Immature natural killer cell (primary cell): ENCODE results near the gene NPY1R. TPM values are rescaled to one million over a fixed set of nuclear protein-coding genes. Genes with fewer than 3 reads are reported as not detected.

Experiments
- DNase-seq, 3 donors: peaks; one replicate each; pipeline ENCODE4 v3.0.0; 2022; ENCODE audit warnings: mixed read lengths in 1 of 3
- H3K27ac Mint-ChIP-seq, 6 donors: one replicate each; pipeline ENCODE4 v1.8.0; 2020; ENCODE audit warnings: mixed read lengths in 6 of 6, mild to moderate bottlenecking in 5 of 6, inconsistent platforms in 4 of 6, moderate library complexity in 3 of 6
- H3K27me3 Mint-ChIP-seq, 3 donors: one replicate each; pipeline ENCODE4 v1.8.0; 2020 to 2021; ENCODE audit warnings: low read depth in 3 of 3, mild to moderate bottlenecking in 3 of 3, mixed read lengths in 3 of 3, moderate library complexity in 3 of 3, inconsistent platforms in 1 of 3
- H3K36me3 Mint-ChIP-seq, 3 donors: one replicate each; pipeline ENCODE4 v1.8.0; 2020; ENCODE audit warnings: mixed read lengths in 3 of 3, inconsistent platforms in 2 of 3, mild to moderate bottlenecking in 2 of 3
- H3K4me1 Mint-ChIP-seq, 2 donors: one replicate each; pipeline ENCODE4 v1.8.0; 2020; ENCODE audit warnings: inconsistent platforms in 2 of 2, mild to moderate bottlenecking in 2 of 2, mixed read lengths in 2 of 2, moderate library complexity in 1 of 2
- H3K4me3 Mint-ChIP-seq, 5 donors: one replicate each; pipeline ENCODE4 v1.8.0; 2020; ENCODE audit warnings: mild to moderate bottlenecking in 5 of 5, mixed read lengths in 5 of 5, inconsistent platforms in 3 of 5, moderate library complexity in 3 of 5
- H3K9me3 Mint-ChIP-seq, 6 donors: one replicate each; pipeline ENCODE4 v1.8.0; 2020; ENCODE audit warnings: mild to moderate bottlenecking in 6 of 6, mixed read lengths in 6 of 6, inconsistent platforms in 4 of 6, moderate library complexity in 3 of 6
- polyA plus RNA-seq, 3 donors: library from polyadenylated mRNA; unstranded; fragments of 300-500 nt; fragmentation: Illumina TruSeq; gene quantifications; one replicate each; pipeline ENCODE4 v1.2.3, GENCODE V29; 2021

The NPY1R gene
- not detected for polyA plus RNA-seq

GRCh38 chr4:163332526-163333406 lies at the start of gene NPY1R:
Gene NPY1R (minus strand): TSS chr4:163332596. CDS start chr4:163326554, 6,042 bp downstream.
- Mint-ChIP-seq H3K27me3 (peaks cover 9 to 19% (median 14%) of the 10 kb centered on the region in 3 donors), H3K4me3 (peak within 1 kb of the TSS in 3 of 5 donors; percentile 17 to 33 (median 21)), H3K9me3 (peaks cover 0 to 11% (median 5%) of the 10 kb centered on the region in 6 donors), H3K4me1 (peaks cover 2 to 8% of the 10 kb centered on the region in 2 donors), H3K27ac (no peak within 1 kb of the TSS), H3K36me3 (peaks cover 0 to 5% (median 0%) of the 10 kb centered on the region in 3 donors)
- no peak for DNase-seq

DNA sequence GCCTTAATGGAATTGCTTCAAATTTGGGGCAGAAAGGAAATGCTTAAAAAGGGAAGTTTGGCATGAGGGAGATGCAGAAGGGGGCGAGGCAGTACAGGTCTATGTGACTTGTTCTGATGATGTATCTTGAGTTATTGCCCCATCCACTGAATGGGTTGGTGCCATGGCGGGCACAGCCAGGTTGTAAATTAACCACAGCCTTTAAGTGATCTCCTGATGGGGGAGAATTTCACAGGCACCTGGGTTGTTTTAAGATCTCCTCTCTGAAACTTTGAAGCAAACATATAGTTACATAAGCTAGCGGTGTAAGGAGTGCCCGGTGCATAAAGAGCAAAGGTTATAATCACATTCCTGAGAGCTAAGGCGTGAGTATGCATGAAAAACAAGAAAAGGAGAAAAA lies 48.3 kb upstream of the NPY1R start:
- no peak overlapping the region for H3K27ac Mint-ChIP-seq
- no peaks in the 10 kb centered on the region for H3K27me3 Mint-ChIP-seq
- peaks cover 0 to 4% (median 0%) of the 10 kb centered on the region in 6 donors for H3K9me3 Mint-ChIP-seq
- no peaks in the 10 kb centered on the region for H3K4me1 Mint-ChIP-seq
- no peak for DNase-seq
- H3K4me3 Mint-ChIP-seq = no peak overlapping the region
- no peaks in the 10 kb centered on the region for H3K36me3 Mint-ChIP-seq

GRCh38 chr4:163378661-163379060 lies 46.3 kb upstream of the NPY1R start:
- peaks cover 0 to 2% (median 0%) of the 10 kb centered on the region in 6 donors for H3K9me3 Mint-ChIP-seq
- no peaks in the 10 kb centered on the region for H3K27me3 Mint-ChIP-seq
- DNase-seq = no peak
- no peak overlapping the region for H3K4me3 Mint-ChIP-seq
- H3K4me1 Mint-ChIP-seq = no peaks in the 10 kb centered on the region
- no peaks in the 10 kb centered on the region for H3K36me3 Mint-ChIP-seq
- H3K27ac Mint-ChIP-seq = no peak overlapping the region

DNA sequence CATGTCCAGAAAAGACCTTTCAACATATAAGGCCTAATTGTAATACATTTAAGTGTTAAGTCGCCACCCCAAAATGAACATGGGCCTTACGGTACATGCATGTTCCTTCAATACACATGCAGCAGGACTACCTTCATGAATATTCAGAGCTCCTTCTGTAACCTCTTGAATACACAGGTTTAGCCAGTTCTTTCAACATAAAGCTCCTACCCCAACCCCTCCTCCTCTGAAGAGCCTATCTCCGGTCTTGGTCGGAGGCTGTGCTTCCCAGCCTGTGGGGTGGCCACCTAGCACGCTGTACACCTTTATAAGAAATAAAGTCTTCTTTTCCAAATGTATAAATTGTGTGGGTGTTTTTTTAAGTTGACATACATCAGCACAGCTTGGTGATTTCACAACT lies 39.6 kb upstream of the NPY1R start:
- Mint-ChIP-seq H3K4me3 (no peak overlapping the region), H3K27ac (no peak overlapping the region), H3K9me3 (peaks cover 0 to 4% (median under 1%) of the 10 kb centered on the region in 6 donors), H3K36me3 (no peaks in the 10 kb centered on the region), H3K4me1 (no peaks in the 10 kb centered on the region), H3K27me3 (no peaks in the 10 kb centered on the region)
- no peak for DNase-seq

DNA sequence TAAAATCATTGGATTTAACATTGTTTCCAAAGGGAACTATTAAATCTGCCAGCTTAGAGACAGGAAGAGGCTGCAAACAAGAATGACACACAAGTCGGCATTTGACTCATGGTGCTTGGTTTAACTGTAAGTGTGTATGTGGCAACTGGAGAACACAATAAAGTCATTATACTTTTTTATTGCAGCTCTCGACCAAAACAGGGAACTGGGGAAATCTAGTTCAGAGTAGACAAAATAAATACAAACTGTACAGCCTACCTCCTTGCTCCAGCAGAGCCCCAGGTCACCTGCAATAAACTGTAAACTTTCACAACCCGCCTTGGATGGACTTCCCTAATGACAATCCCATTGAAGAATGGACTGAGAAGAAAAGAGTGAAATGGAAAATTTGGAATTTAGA lies 35.3 kb upstream of the NPY1R start:
- no peaks in the 10 kb centered on the region for H3K27me3 Mint-ChIP-seq
- H3K4me1 Mint-ChIP-seq = no peaks in the 10 kb centered on the region
- no peak overlapping the region for H3K4me3 Mint-ChIP-seq
- H3K27ac Mint-ChIP-seq = no peak overlapping the region
- H3K36me3 Mint-ChIP-seq = no peaks in the 10 kb centered on the region
- H3K9me3 Mint-ChIP-seq = peaks cover 0 to 5% (median 4%) of the 10 kb centered on the region in 6 donors
- DNase-seq = no peak

DNA sequence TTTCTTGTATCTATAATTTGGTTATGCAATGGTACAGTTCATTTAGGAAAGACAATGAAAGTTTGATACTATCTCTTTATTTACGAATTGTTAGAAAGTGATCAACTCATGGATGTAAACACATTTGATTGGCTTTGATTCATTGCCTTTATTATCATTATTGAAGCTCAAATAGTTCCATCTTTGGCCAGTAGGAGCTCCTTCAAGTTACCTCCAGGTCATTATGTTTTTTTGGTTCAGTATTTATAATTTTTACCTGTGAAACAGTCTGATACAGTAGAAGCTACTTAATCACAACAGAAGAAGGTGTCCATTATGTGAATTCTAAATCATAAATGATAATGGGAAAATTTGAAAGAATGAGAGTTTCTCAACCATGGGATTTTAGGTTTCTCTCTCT lies 23.7 kb upstream of the NPY1R start:
- Mint-ChIP-seq H3K4me3 (no peak overlapping the region), H3K36me3 (no peaks in the 10 kb centered on the region), H3K9me3 (peaks cover 0 to 3% (median 0%) of the 10 kb centered on the region in 6 donors), H3K27ac (no peak overlapping the region), H3K4me1 (no peaks in the 10 kb centered on the region), H3K27me3 (peaks cover 0 to 4% (median 3%) of the 10 kb centered on the region in 3 donors)
- no peak for DNase-seq

DNA sequence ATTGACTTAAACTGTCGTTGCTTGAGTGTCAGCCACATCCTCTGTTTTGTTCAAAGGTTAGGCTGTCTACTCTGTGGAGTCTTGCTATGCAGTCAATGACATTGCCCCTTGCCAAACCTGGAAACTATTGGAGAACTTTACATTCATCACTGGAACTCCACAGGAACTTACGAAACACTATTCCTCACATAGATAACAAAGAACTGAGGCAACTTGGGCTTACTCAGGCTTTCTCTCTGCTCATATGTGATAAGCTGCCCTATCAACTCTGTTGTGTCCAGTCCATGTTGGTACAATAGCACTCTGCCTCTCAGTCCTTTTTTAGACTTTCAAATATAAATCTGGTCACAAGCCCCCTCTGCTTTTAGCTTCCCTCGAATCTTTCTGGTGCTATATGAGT lies 20.7 kb upstream of the NPY1R start:
- Mint-ChIP-seq H3K9me3 (peaks cover 0 to 4% (median 0%) of the 10 kb centered on the region in 6 donors), H3K27me3 (peaks cover 0 to 4% (median 3%) of the 10 kb centered on the region in 3 donors), H3K4me1 (no peaks in the 10 kb centered on the region), H3K36me3 (no peaks in the 10 kb centered on the region), H3K4me3 (no peak overlapping the region), H3K27ac (no peak overlapping the region)
- DNase-seq = no peak

GRCh38 chr4:163350672-163351071 lies 18.3 kb upstream of the NPY1R start:
- DNase-seq = no peak
- Mint-ChIP-seq H3K27ac (no peak overlapping the region), H3K27me3 (peaks cover 0 to 8% (median 7%) of the 10 kb centered on the region in 3 donors), H3K4me3 (no peak overlapping the region), H3K36me3 (no peaks in the 10 kb centered on the region), H3K9me3 (peaks cover 0 to 4% (median 0%) of the 10 kb centered on the region in 6 donors), H3K4me1 (no peaks in the 10 kb centered on the region)

GRCh38 chr4:163344147-163345125 lies 12.0 kb upstream of the NPY1R start:
- peaks cover 0 to 18% (median 2%) of the 10 kb centered on the region in 6 donors for H3K9me3 Mint-ChIP-seq
- no peak overlapping the region for H3K27ac Mint-ChIP-seq
- H3K4me1 Mint-ChIP-seq = no peaks in the 10 kb centered on the region
- no peaks in the 10 kb centered on the region for H3K36me3 Mint-ChIP-seq
- H3K27me3 Mint-ChIP-seq = peaks cover 6 to 25% (median 6%) of the 10 kb centered on the region in 3 donors
- no peak overlapping the region for H3K4me3 Mint-ChIP-seq
- no peak for DNase-seq

- Mint-ChIP-seq H3K4me1 (no peaks in the 10 kb centered on the region), H3K9me3 (peaks cover 0 to 18% (median 2%) of the 10 kb centered on the region in 6 donors), H3K27ac (no peak within 1 kb of the TSS), H3K27me3 (peaks cover 6 to 25% (median 8%) of the 10 kb centered on the region in 3 donors), H3K36me3 (no peaks in the 10 kb centered on the region), H3K4me3 (no peak within 1 kb of the TSS)
- no peak for DNase-seq
These were observed 11.3 kb upstream of the NPY1R start, which contains the start of gene NPY5R for GRCh38 chr4:163343604-163344146. Gene NPY5R (plus strand): TSS chr4:163343892. CDS start chr4:163350274, 6,382 bp downstream.

DNA sequence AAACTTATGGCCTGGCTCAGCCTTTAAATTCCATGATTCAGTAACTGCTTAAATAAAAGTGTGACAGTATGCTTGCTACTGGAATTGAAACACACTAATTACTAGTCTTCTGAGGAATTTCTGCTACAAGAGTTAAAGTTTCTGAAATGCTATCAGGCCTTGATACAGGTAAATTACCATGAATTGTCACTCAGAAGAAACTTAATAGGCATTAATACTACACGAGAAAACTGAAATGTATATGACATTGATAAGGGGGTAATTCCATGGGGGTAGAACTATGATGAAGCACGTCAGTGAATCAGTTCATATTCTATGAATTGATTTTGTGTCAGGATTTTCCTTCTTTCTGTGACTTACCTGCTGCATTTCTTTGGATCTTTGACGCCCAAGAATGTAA lies 3.0 kb upstream of the NPY1R start:
- H3K27ac Mint-ChIP-seq = no peak overlapping the region
- H3K9me3 Mint-ChIP-seq = peaks cover 0 to 11% (median 5%) of the 10 kb centered on the region in 6 donors
- peaks cover 0 to 5% (median 0%) of the 10 kb centered on the region in 3 donors for H3K36me3 Mint-ChIP-seq
- H3K4me1 Mint-ChIP-seq = peaks cover 2 to 8% of the 10 kb centered on the region in 2 donors
- DNase-seq = no peak
- peaks cover 5 to 16% (median 8%) of the 10 kb centered on the region in 3 donors for H3K27me3 Mint-ChIP-seq
- H3K4me3 Mint-ChIP-seq = no peak overlapping the region

DNA sequence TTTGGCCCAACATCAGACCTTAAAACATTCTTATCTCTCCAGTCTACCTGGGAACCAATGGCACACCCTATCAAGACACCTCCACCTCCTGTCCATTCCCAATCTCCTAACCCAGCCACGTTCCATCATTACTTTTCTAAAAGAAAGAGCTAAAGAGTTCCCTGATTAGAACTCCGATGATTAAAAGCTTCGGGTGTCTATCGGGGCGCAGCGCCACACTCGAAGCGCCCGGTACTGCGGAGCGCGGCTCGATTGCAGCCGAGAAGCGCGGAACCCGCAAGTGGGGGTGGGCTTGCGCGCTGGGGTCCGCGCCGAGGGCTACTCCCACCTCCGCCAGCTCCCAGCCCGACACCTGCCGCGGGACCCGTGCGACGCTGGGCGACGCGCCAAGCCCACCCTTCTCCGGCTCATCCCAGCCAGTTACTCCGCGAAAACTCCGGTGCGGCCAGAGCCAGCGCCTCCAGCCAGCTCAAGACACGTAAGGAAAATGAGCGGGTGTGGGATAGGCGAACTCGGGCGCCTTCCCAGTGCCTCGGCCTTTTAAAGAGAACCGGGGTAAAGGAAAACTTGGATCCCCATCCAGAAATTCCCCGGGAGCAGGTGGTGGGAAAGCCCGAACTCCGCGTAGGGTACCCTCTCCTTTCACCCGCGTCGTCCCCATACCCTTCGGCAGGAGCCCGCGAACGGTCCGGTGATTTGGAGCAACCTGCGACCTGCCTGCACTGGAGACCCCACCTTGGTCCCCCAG lies 593 bp downstream of the NPY1R start:
- H3K27me3 Mint-ChIP-seq = peaks cover 9 to 16% (median 14%) of the 10 kb centered on the region in 3 donors
- H3K4me1 Mint-ChIP-seq = peaks cover 2 to 8% of the 10 kb centered on the region in 2 donors
- DNase-seq = no peak
- H3K9me3 Mint-ChIP-seq = peaks cover 0 to 11% (median 5%) of the 10 kb centered on the region in 6 donors
- H3K4me3 Mint-ChIP-seq = no peak overlapping the region
- H3K27ac Mint-ChIP-seq = no peak overlapping the region
- H3K36me3 Mint-ChIP-seq = peaks cover 0 to 5% (median 0%) of the 10 kb centered on the region in 3 donors
